HG03066 (cell line): Measurements from ENCODE around the gene EDEM1.

Source experiments
- ATAC-seq: cut with Tn5 transposase; IDR thresholded peaks from one replicate; pipeline ENCODE4 v1.9.1; 2021; ENCODE audit warnings: low read depth; ENCODE audit not compliant: unreplicated experiment

The EDEM1 gene

DNA sequence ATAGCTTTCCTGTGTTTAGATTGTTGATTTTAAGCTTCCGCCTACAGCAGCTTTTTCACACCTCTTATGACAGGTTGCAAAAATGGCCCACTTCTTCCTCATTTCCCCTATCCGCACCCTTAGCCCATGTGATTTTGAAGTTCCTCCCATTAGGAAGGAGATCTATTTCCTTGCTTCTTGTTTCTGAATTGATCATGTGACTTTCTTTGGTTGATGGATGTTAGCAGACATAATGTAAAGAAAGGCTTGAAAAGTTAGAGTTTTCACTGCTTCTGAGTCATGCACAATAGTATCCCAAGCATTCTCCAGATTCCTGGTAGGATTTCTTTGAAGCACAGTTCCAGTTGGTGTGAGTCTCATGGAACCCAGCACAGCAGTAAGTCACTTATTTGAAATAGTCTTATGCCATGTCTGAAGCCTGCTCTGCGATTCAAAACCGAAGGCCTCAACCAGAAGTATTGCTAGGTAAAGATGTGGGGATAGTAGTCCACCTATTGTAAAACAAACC is 76.6 kb downstream of the EDEM1 start:
- ATAC-seq: no peak

DNA sequence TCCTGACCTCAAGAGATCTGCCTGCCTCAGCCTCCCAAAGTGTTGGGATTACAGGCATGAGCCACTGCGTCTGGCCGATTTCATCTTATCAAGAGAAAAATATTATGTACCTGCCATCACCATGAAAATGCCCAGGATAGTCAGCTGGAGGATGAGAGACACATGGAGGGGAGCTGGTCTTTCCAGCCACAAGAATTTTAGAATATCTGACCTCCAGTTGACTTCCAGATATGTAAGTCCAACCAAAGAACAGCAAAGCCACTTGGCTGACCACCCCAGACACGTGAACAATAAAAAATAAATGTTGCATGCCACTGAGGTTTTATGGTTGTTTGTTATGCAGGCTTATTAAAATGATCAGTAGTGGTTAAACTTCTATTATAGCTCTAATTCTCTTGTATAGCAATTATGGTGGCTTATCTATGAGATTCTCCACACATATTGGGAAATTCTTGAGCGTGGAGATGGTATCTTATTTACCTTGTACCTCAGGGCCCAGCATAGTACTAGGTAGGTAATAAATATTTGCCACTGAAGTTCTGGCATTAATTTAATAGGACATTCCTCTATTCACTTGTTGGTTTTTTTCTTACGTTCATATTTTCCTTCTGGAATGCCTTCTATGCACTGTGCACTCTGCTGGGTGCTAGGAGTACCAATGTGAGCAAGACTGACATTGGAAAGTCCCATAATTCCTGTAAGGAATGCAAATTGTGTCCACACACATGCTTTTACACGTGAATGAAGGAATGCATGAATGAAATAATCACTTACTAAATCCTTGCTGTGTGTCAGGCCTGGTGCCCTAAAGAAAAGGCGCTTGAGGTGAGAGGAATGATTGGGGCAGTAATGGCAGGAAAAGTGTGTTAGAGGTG is 77.6 kb downstream of the EDEM1 start:
- no peak for ATAC-seq

DNA sequence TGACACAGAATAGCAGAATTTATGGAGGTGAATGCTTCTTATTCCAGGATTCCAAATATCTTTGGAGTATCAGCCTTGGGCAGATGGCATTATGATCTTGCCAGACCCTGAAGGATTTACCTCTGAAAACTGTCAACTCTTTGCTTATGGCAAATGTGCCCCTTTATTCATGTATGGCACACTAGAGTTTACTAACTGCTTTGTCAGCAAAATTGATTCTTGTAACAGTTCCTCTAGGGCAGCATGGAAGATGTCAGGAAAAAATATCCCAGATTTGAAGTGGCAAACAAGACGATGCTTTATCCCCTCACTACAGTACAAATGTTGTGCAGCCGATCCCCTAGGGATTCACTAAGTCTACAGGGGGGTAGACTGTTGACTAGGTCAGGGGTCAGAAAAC is 79.7 kb downstream of the EDEM1 start:
- ATAC-seq: no peak

GRCh38 chr3:5267889-5268288 is 80.4 kb downstream of the EDEM1 start:
- ATAC-seq: no peak
